HG02588 (cell line): ENCODE data around the gene PHLDB2.
A peak's percentile ranks its signal among the peaks of the same experiment; 100 is the strongest.

ENCODE experiments used
- ATAC-seq: cut with Tn5 transposase; IDR thresholded peaks from one replicate; pipeline ENCODE4 v1.9.1; 2021; ENCODE audit warnings: mild to moderate bottlenecking, moderate library complexity; ENCODE audit not compliant: unreplicated experiment

Gene PHLDB2

DNA sequence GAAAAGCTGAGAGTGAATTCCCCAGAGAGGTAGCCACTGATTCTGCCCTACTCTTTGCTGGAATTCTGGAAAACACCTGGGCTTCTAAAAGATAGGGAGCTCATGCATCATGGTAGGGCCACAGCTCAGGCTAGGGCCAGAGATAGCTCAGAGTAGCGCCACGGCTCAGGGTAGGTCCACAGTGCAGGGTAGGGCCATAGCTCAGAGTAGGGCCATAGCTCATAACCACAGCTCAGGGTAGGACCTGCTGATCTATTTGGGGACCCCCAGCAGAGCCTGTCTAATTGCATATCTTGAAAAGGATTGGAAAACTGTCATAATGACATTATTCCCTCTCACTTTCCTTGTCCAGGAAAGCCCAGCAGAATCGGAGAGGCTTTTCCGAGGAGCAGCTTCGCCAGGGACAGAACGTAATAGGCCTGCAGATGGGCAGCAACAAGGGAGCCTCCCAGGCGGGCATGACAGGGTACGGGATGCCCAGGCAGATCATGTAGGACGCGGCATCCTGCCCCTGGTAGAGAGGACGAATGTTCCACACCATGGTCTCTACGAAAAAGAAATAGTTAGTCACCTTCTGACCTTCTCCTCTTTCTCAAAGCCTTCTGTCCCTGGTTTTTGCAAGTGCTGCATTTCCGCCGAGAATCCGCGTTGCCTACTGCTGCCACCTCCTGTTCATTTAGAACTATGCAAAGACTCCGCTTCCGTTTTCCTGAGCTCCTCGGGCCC, 154.2 kb downstream of the PHLDB2 start:
- peak; percentile 69 for ATAC-seq

DNA sequence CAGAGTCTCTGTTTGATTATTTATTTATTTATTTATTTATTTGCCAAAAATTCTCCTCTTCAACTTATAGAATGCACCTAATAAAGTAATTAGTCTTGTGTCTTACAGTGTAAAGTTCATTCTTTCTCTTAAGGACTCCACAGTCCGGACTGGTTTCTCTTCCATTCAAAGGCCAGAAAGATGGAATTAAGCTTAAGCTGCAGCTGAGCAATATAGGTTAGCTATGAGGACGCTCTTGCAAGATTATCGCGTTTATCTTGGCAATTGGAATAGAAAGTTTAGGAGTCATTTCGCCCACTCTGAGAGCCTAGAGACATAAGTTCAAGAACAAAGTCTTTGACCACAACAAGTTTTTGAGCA, 154.7 kb downstream of the PHLDB2 start:
- ATAC-seq = no peak

DNA sequence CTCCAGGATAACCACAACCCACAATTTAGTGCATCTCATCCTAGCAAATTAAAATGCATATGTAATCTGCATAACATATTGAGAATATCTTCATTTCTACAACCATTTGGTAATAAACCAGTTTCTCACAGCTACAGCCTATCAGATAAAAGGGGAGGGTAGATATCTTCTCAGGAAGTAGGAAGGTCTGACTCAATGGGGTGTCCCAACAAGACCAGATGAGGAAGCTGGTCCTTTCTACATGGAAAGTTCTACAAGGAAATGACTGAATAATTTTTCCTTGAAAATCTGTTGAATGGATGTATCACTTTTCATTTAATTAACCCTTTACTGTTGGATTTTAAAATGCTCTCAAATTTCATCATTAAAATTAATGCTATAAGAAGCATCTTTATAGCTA, 158.0 kb downstream of the PHLDB2 start:
- no peak for ATAC-seq

DNA sequence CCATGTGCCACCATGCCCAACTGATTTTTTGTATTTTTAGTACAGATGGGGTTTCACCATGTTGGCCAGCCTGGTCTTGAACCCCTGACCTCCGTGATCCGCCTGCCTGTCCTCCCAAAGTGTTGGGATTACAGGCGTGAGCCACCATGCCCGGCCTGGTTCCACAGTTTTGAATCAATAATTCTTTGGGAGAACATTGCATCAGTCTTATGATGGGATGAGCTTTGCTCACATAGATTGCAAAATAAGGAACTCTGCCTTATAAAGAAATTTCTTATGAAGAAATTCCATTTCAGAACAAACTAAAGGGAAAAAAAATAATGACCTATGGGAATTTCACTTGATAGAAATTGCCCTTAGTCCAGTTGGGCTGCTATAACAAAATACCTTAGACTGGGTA, 159.6 kb downstream of the PHLDB2 start:
- ATAC-seq = no peak

DNA sequence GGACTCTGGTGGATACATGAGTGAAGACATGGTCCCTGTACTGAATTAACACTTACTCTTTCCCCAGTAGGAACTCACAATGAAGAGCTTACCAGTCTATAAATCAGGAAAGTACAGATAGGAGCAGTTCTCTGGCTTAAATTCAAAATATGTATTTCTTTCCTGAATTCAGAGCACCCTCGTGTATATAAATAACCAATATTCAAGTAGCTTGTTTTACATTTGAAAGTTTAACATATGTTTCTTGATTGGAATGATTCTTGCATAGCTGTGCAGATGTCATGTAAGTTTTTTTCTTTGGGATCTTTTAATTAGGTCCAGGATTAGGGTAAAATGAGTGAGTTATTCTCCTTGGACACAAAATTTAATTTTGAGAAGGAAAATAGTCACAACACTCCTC, 160.7 kb downstream of the PHLDB2 start:
- no peak for ATAC-seq

DNA sequence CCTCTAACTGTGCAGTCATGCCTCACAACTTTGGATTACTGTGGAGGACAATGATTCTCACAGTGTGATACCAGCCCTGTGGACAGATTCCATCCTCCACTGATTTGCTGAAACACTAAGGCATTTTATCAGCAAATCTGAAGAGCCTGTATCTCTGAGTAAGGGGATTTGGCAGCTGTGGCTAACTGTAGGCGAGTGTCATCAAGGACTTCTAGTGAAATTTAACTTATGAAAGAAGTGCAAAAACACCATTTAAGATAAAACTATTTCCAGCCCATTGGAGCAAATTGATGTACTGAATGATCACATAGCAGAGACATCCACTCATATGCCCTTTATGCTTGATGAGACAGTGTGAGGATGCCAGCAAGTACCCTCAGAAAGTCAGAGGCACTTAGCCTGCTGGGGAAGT, 161.6 kb downstream of the PHLDB2 start:
- no peak for ATAC-seq
